HG02840 (cell line): ENCODE results near the gene TTC21A.
A peak's percentile ranks its signal among the peaks of the same experiment; 100 is the strongest.

Source experiments
- ATAC-seq: cut with Tn5 transposase; IDR thresholded peaks from one replicate; pipeline ENCODE4 v1.9.1; 2021; ENCODE audit warnings: mild to moderate bottlenecking, moderate library complexity, moderate number of reproducible peaks; ENCODE audit not compliant: unreplicated experiment, low FRiP score

The TTC21A gene

GRCh38 chr3:39097716-39098472 is 9.6 kb upstream of the TTC21A start:
- no peak for ATAC-seq

DNA sequence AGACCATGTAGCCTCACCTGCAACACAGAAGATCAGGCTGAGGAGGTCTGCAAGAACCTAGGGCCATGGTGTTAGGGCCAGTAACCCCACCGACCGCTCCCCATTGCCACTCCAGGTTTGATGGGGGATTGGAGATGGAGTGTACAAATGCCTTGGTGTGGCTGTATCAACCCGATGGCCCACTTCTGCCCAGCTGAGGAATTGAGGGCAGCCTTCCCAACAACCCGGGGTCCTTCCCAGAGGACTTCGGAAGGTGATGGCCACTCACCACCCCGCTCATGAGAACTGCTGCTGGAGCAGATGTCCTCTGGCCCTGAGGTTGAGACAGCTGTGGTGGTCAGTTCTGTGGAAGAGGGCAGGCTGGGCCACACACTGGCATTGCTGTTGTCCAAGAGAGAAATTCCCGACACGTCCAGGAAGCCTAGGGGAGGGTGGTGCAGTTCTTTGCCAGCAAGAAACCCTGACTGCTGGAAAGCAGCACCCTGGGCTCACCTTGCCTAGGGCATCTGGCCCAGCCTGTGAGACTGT is 8.9 kb upstream of the TTC21A start:
- ATAC-seq, result no peak

DNA sequence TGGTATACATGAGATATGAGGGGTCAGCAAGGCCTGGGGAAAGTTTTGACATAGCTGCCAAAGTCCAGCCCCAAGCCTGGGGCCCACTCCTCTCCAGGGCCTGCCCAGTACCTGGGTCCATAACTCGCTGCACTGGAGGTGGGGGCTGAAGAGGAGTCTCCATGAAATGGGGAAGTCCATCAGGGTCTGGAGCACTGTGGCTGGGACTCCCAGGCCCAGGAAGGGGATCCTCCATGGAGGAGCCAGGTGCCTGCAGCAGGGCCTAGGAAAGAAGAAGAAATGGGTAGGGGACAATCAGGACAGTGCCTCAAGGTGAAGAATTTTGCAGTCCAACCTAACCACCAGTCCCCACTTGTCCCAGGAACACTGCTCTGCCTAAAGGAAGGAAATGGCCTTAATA is 8.2 kb upstream of the TTC21A start:
- no peak for ATAC-seq

DNA sequence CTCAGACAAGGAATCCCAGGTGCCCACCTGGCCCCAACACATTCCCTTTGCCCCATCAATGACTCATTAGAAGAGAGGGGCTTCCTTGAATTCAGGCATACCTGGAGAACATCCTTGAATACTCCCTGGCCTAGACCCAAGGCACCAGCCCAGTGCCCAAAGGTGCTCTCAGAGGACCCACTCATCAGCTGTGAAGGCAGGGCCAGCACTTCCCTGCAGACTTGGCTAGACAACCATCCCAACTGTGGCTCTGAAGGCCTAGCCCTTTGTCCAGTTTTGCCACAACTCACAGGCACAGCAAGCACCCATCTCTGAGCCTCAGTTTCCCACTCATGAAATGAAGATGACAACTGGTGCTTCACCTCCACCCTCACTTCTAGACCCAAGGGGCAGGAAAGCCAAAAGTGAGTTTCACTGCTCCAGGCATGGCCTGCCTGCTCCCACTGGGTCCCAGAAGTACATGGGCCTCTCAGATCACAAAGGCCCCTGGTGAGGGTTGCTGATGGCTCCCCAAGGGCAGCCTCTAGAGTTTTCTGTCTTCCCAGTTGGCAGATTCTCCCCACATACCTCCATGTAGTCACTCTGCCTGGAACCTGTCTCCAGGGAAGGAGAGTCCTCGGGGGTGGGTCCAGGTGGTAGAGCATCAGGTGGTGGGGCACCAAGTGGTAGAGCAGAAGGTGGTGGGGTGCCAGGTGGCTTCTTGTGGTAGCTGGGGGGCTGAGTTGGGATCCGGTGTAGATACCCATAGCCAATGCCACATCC is 7.6 kb upstream of the TTC21A start:
- no peak for ATAC-seq

DNA sequence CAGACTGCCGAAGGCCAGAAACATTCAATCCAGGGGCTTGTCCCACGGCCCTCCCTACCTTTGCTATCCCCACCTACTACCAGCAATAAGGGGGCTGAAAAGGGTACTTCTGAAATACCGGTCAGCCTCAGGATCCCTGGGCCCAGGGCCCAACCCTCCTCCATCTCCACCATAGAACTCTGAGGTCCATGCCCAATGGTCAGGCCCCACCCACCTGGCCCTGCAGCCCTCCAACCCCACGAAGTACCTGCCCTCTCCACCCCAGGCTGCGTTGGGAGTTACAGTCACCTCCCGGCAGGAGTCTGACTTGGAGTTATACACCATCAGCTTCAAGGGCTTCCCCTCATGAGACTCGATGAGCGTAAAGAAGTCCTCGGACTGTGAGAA is 7.0 kb upstream of the TTC21A start:
- ATAC-seq, result no peak

- no peak for ATAC-seq
Measured at GRCh38 chr3:39101022-39101689, 6.3 kb upstream of the TTC21A start.

GRCh38 chr3:39102504-39103323 is 4.8 kb upstream of the TTC21A start:
- no peak for ATAC-seq

DNA sequence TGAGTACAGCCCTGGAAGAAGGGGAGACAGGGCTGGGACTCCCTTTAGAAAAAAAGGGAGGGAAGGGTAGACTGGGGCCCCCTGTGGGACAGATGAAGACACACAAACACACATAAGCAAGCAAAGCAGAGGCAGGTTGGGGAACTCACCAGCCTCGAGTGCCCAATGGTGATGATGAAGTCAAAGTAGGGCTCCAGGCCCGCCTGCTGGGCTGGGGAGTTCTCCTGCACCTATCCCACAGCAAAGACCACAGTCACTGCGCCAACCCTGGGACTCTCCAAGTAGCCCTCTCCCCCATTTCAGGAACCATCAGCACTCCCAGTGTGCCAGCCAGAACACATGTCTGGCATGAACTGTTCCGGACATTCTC is 4.2 kb upstream of the TTC21A start:
- ATAC-seq, result no peak

GRCh38 chr3:39103791-39104552 is 3.5 kb upstream of the TTC21A start:
- ATAC-seq, result no peak

DNA sequence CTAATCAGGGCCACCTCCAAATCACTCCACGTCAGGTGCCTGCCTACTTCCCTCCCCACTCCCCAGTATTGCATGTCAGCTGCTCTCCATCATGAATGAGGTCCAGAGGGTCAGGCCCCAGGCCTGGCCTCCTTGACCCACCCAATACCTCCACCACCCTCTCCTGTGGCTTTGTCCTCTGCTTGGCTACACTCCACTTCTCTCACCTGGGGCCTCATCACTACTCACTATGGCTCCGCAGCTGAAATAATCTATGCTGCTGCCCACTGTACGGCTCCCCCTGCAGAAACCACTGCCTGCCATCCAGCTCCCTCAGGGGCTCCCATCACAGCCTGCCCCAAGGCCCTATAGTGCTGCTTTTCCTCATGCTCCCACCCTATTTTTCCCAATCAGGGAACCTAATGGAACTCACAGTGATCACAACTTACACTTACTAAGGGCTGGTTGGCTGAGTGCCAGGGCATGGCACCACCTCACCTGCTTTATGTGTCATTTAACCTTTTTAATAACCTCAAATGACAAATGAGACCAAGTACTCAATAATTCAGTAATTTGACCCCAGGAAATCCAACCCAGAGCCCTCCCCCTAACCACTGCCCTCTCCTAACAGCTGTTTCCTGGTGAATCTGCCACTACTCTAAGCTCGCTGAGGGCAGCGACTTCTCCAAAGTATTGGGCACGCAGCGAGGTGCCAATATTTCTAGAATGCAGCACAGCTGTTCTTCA is 2.4 kb upstream of the TTC21A start:
- no peak for ATAC-seq

DNA sequence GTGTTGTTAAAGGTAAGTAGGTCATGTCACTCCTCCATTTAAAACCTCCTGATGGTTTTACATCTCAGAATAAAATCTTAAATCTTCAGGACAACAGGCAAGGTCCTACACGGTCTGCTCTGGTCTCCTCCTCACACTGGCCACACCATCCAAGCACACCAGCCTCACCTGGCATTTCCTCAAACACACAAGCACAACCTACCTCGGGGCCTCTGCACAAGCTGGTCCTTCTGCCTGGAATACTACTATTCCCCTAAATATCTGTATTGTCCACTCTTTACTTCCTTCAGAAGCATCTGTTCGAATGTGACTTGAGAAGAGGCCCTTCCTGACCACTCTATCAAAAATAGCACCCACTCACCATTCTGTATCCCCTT is 1.8 kb upstream of the TTC21A start:
- no peak for ATAC-seq

DNA sequence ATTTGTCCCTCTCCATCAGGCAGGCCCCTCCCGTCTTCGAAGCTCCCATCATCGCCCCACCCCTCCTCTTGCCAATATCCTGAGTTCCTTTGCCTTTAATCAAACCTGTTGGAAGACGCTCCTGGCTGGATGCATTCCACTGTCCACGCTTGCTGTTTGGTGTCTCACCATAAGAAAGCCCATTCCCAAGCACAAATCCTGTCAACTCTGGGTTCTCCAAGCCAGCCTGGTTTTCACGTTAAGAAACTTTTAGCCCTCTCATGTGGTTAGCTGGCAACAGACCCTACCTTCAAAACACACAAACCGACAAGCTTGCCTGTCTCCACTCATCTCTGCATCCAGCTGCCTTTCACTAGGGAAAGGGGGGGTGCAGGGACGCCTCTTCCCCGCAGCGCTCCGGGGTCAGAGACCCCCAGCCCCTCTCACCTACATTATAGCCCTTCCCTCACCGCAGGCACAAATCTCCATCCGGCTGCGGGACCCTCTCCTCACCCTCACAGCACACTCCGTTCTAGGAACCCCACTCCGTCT is 1.1 kb upstream of the TTC21A start:
- no peak for ATAC-seq

- peak; percentile 7 for ATAC-seq
Measured at GRCh38 chr3:39106851-39107387, 561 bp upstream of the TTC21A start.

- peak; percentile 71 for ATAC-seq
Measured at GRCh38 chr3:39108200-39108710, 775 bp downstream of the TTC21A start.

- ATAC-seq, result no peak
Measured at GRCh38 chr3:39109086-39109485, 1.6 kb downstream of the TTC21A start.

DNA sequence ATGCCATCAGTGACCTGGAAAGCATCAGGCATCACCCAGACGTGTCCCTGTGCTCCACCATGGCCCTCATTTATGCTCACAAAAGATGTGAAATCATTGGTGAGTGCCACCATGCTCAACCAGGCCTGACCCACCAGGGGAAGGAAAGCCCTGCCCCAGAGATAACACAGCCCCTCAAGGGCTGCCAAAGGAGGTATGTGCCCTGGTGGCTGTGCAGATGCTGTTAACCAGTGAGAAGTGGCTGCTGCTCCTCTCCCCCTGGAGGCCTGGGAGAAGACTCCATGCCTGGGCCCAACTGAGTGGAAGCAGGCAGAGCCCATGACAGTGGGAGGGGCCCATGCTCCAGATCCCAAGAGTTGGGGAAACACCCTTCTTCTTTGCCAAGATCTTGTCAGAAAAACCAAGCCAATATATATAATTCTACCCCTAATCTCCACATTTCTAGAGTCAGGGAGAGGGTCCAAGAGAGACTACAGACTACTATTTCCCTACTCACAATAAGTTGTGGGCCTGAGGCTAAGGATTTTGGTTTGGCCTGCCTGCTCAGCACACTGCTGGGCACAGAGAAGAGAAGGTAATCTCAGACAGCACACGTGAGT is 2.7 kb downstream of the TTC21A start:
- no peak for ATAC-seq

DNA sequence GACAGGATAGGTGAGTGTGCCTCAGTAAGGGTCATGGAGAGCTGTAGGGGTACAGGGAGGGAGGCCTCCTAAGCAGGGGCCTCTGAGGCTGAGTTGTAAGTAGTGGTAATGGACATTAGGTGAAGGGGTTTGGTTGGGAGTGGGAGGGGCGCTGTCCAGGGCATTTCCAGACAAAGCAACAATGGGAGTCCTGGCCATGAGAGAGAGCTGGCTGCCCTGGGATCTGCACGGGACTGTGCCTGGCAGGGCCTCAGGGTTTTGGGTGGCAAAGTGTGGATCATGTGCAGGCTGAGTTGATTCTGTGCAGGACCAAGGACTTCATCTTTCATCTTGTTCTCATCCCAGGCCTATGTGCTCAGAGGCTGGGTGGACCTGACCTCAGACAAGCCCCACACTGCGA is 4.6 kb downstream of the TTC21A start:
- no peak for ATAC-seq

- ATAC-seq, result no peak
Measured at GRCh38 chr3:39112535-39112934, 5.1 kb downstream of the TTC21A start.
